H7 (cell line): ENCODE measurements around the gene CLECL1. TPM values are rescaled to one million over a fixed set of nuclear protein-coding genes. Genes with fewer than 3 reads are reported as not detected.
A peak's percentile ranks its signal among the peaks of the same experiment; 100 is the strongest.

Experiments
- DNase-seq: peaks from one replicate; pipeline ENCODE4 v3.0.0; 2012
- H3K27me3 ChIP-seq: 2 replicates; pipeline ENCODE4 v1.6.0; 2011; ENCODE audit warnings: mild to moderate bottlenecking, low read length; ENCODE audit not compliant: control insufficient read depth, insufficient read depth
- H3K36me3 ChIP-seq: replicated peaks from 2 replicates; pipeline ENCODE4 v1.5.1; 2011; ENCODE audit warnings: low read length; ENCODE audit not compliant: control insufficient read depth, insufficient read depth
- H3K4me3 ChIP-seq: 2 replicates; pipeline ENCODE4 v1.5.1; 2011; ENCODE audit warnings: low read depth, mild to moderate bottlenecking, control low read depth, low read length, moderate library complexity; ENCODE audit not compliant: insufficient read depth
- total RNA-seq: library from RNA; depleted of rRNA; stranded (reverse); fragments of >200 nt; shearing (Covaris generic); gene quantifications from 2 replicates; pipeline ENCODE4 v1.2.3, GENCODE V29; 2014; rRNA removed

CLECL1 gene
- total RNA-seq, 1 experiment from 2014 or later = not detected

GRCh38 chr12:9673404-9674225, 59.3 kb downstream of the CLECL1 start:
- Histone ChIP-seq H3K4me3 (no peak overlapping the region), H3K36me3 (no peaks in the 10 kb centered on the region), H3K27me3 (no peaks in the 10 kb centered on the region)
- DNase-seq = peak; percentile 13

Other genes starting within 250 kb of the CLECL1 start
- gene KLRB1, start 125.2 kb downstream of the CLECL1 start, total RNA-seq = not detected in 2 replicates
- 1.8 and 4.7 TPM in 2 replicates for gene CLEC2D, start 63.4 kb downstream of the CLECL1 start, total RNA-seq
- gene CD69, start 27.8 kb upstream of the CLECL1 start, total RNA-seq = not detected in 2 replicates
- gene KLRF1, start 94.4 kb upstream of the CLECL1 start, total RNA-seq = 0.42 TPM in 1 of 2 replicates, not detected in the other
- 0.18 TPM in 1 of 2 replicates, not detected in the other for gene CLEC2B, start 136.3 kb upstream of the CLECL1 start, total RNA-seq
- not detected in 2 replicates for gene KLRF2, start 148.4 kb upstream of the CLECL1 start, total RNA-seq
- not detected in 2 replicates for gene CLEC2A, start 199.3 kb upstream of the CLECL1 start, total RNA-seq
- not detected in 2 replicates for gene CLEC12A, start 238.3 kb upstream of the CLECL1 start, total RNA-seq